ENCODE results near the gene XAGE5. TPM values are rescaled to one million over a fixed set of nuclear protein-coding genes. Genes with fewer than 3 reads are reported as not detected.
"Not testable (repeated sequence)": the region's sequence is repeated elsewhere in the genome, so short reads cannot be mapped to it uniquely, and the experiment has no call there.

Gene XAGE5
- total and polyA plus RNA-seq, 9 of the 15 experiments (the other 6 are each of a cell fraction or from before 2014, with no cell fraction given), result 0.40 to 0.52 TPM; not detected in 7

GRCh38 chrX:52797327-52797726 is 13.8 kb upstream of the XAGE5 start, which contains the start of gene SPANXN5:
Gene SPANXN5 (minus strand): TSS chrX:52797427. CDS start chrX:52797348, 79 bp downstream.
- ATAC-seq; POLR2A ChIA-PET; H3K79me2 ChIP-seq (ENCODE audit: control insufficient read depth, insufficient read depth, low read length); H3K9me1 ChIP-seq (ENCODE audit: control insufficient read depth, insufficient read depth, low read length); H3K27me3 ChIP-seq (ENCODE audit: control insufficient read depth in 2 of 2, insufficient read depth in 2 of 2, low read length in 2 of 2); H3K9me3 ChIP-seq (replicated peaks; ENCODE audit: control insufficient read depth, insufficient read depth, low read depth, low read length); FAIRE-seq; intact Hi-C loops (cut with micrococcal nuclease); DNase-seq (ENCODE audit: extremely low read depth in 1 of 4, low spot score in 3 of 4); H3K4me1 ChIP-seq (replicated peaks in 1 of 2; ENCODE audit: control insufficient read depth in 2 of 2, insufficient read depth in 2 of 2, low read length in 2 of 2); H3K36me3 ChIP-seq (ENCODE audit: control insufficient read depth, insufficient read depth, low read length); H3K4me3 ChIP-seq; H3K27ac ChIP-seq (ENCODE audit: extremely low read depth, low read depth, low read length); CTCF ChIA-PET (ENCODE audit: low intra/inter-chr PET ratio); H4K20me1 ChIP-seq (replicated peaks; ENCODE audit: control insufficient read depth, insufficient read depth, low read length); H3K9ac ChIP-seq (ENCODE audit: insufficient read depth in 1 of 2, low read depth in 2 of 2, low read length in 2 of 2); BruUV-seq (replicated peaks); H2AFZ ChIP-seq (ENCODE audit: low read depth, low read length); in situ Hi-C loops (cut with MboI); H3K4me2 ChIP-seq (ENCODE audit: insufficient read depth, low read length): not testable (repeated sequence)
- 0% methylated on average over 2 of the region's 2 CpGs for WGBS (ENCODE audit: insufficient coverage, low coverage, missing lambda C conversion rate)

- H3K4me2 ChIP-seq (ENCODE audit: insufficient read depth, low read length); H3K4me1 ChIP-seq (replicated peaks in 1 of 2; ENCODE audit: control insufficient read depth in 2 of 2, insufficient read depth in 2 of 2, low read length in 2 of 2); ATAC-seq; FAIRE-seq; H3K9ac ChIP-seq (ENCODE audit: insufficient read depth in 1 of 2, low read depth in 2 of 2, low read length in 2 of 2); CTCF ChIA-PET (ENCODE audit: low intra/inter-chr PET ratio); BruUV-seq (replicated peaks); H3K36me3 ChIP-seq (ENCODE audit: control insufficient read depth, insufficient read depth, low read length); DNase-seq (ENCODE audit: extremely low read depth in 1 of 4, low spot score in 3 of 4); intact Hi-C loops (cut with micrococcal nuclease); H3K79me2 ChIP-seq (ENCODE audit: control insufficient read depth, insufficient read depth, low read length); H2AFZ ChIP-seq (ENCODE audit: low read depth, low read length); H3K27ac ChIP-seq (ENCODE audit: extremely low read depth, low read depth, low read length); H3K9me3 ChIP-seq (replicated peaks; ENCODE audit: control insufficient read depth, insufficient read depth, low read depth, low read length); H3K27me3 ChIP-seq (ENCODE audit: control insufficient read depth in 2 of 2, insufficient read depth in 2 of 2, low read length in 2 of 2); H4K20me1 ChIP-seq (replicated peaks; ENCODE audit: control insufficient read depth, insufficient read depth, low read length); H3K9me1 ChIP-seq (ENCODE audit: control insufficient read depth, insufficient read depth, low read length); POLR2A ChIA-PET; H3K4me3 ChIP-seq: not testable (repeated sequence)
- 0% methylated on average over 2 of the region's 2 CpGs for WGBS (ENCODE audit: insufficient coverage, low coverage, missing lambda C conversion rate)
- in situ Hi-C loops (cut with MboI), result loop anchor here (10.0 kb wide), 1 partner anchor 350 kb away; no protein-coding TSS in a partner anchor
Measured at GRCh38 chrX:52804876-52805275, 6.2 kb upstream of the XAGE5 start.
